Endometrium (tissue), 2 donors: ENCODE measurements around the gene TFCP2L1.
"Not testable (repeated sequence)": the region's sequence is repeated elsewhere in the genome, so short reads cannot be mapped to it uniquely, and the experiment has no call there.

Source experiments
- FAIRE-seq: peaks from 2 replicates; lab custom pipeline; 2012; peaks lifted over from hg19 to GRCh38; lab: Jason Lieb, UNC
- donor health status: control.
- donor health status: control.

Gene TFCP2L1

GRCh38 chr2:121284463-121285449 lies at the start of gene TFCP2L1:
Gene TFCP2L1 (minus strand): TSS chr2:121285202. CDS start chr2:121285109, 93 bp downstream.
- no peak for FAIRE-seq

- FAIRE-seq = no peak
Measured at GRCh38 chr2:121333834-121334558, 49.0 kb upstream of the TFCP2L1 start.

- no peak for FAIRE-seq
Measured at GRCh38 chr2:121333231-121333630, 48.2 kb upstream of the TFCP2L1 start.

- not testable (repeated sequence) for FAIRE-seq
Measured at GRCh38 chr2:121331324-121331723, 46.3 kb upstream of the TFCP2L1 start.

- FAIRE-seq = no peak
Measured at GRCh38 chr2:121330921-121331320, 45.9 kb upstream of the TFCP2L1 start.

GRCh38 chr2:121329786-121330185 lies 44.8 kb upstream of the TFCP2L1 start:
- no peak for FAIRE-seq

- FAIRE-seq = no peak
Measured at GRCh38 chr2:121326628-121327027, 41.6 kb upstream of the TFCP2L1 start.

- FAIRE-seq = no peak
Measured at GRCh38 chr2:121324601-121325000, 39.6 kb upstream of the TFCP2L1 start.

- no peak for FAIRE-seq
Measured at GRCh38 chr2:121321476-121321875, 36.5 kb upstream of the TFCP2L1 start.

DNA sequence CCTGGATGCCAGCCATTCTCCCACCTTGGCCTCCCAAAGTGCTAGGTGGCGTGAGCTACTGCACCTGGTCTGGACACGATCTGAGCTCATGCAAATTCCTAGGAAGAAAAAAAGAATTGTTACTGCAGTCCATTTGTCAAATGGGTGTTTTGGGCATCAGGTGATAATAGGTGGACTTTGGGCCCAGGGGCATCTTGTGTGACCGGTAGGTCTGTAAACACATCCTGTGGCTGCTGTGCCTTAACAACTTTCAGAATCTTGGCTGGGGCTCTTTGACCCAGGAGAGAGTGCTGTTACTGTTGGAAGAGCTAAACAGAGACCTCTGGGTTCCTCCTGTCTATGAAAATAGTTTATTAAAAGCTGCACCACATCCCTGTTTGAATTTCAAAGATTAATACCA lies 34.9 kb upstream of the TFCP2L1 start:
- FAIRE-seq = no peak

GRCh38 chr2:121316986-121317385 lies 32.0 kb upstream of the TFCP2L1 start:
- no peak for FAIRE-seq

- not testable (repeated sequence) for FAIRE-seq
Measured at GRCh38 chr2:121313701-121314100, 28.7 kb upstream of the TFCP2L1 start.

GRCh38 chr2:121309801-121310200 lies 24.8 kb upstream of the TFCP2L1 start:
- FAIRE-seq = no peak

DNA sequence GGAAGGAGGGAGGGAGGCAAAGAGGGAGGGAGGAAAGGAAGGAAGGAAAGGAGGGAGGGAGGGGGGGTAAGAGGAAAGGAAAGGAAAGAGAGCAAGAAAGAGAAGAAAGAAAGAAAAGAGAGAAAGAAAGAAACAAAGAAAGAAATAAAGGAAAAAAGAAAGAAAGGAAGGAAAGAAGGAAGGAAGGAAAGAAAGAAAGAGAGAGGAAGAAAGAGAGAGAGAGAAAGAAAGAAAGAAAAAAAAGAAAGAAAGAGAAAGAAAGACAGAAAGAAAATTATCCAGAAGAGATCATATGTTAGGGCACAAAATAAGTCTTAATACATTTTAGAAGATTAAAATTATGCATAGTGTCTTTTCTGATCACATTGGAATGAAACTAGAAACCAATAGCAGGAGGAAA lies 24.3 kb upstream of the TFCP2L1 start:
- FAIRE-seq = no peak

DNA sequence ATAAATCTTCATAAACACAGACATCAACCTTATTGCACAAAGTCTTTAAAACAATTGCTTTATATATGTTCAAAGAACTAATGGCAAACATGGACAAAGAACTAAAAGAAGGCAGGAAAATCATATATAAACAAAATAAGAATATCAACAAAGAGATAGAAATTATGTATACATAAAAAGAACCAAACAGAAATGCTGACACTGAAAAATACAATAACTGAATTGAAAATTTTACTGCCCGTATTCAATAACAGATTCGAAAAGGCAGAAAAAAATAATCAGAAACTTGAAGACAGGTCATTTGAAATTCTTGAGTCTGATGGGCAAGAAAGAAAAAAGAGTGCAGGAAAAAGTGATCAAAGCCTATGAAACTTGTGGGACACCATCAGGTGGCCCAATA lies 22.0 kb upstream of the TFCP2L1 start:
- no peak for FAIRE-seq

DNA sequence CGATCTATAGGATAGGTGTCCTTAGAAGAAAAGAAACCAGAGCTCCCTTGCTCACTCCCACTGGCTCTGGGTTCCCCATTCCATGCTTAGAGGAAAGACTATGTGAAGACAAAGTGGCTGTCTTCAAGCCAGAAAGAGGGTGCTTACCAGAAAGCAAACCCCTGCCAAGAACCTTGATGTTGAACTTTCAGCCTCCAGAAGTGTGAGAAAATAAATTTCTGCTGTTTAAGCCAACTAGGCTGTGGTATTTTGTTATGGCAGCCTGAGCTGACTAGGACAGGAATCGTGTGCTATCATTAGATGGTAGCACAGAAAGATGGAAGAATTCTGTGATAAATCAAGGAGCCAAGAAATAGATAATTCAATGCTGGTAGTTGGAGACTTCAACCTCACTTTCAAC lies 19.9 kb upstream of the TFCP2L1 start:
- FAIRE-seq = no peak

DNA sequence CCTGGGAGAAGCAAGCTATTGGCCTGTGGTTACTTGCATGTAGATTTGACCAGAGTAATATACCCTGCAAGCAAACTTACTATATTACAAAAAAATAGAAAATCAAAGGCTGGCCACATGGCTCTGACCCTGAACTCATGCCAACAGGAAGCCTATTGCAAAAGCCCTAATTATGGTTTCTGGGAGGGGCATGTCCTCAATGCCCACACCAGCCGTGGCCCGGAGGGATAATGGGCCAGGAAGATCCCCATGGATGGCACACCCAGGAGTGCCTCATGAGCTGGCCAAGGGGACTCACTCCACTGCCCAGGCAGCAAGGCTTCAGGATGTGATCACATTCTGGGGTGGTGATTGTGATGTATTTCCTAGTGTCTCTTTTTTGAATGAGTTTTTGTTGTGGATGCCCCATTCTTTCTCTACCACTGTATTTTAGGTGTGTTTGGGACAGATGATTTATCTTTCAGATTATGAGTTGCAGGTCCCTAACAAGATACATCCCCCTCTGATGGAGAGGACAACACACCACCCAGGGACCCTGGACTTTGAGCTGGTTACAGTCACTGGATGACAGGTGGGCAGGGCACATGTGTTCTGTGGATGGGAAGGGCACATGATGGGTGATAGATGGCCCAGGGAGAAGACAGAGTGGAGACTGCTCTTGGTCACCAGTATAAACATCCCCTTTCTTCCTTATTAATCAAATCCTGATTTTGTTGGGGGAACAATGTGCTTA lies 18.7 kb upstream of the TFCP2L1 start:
- no peak for FAIRE-seq

DNA sequence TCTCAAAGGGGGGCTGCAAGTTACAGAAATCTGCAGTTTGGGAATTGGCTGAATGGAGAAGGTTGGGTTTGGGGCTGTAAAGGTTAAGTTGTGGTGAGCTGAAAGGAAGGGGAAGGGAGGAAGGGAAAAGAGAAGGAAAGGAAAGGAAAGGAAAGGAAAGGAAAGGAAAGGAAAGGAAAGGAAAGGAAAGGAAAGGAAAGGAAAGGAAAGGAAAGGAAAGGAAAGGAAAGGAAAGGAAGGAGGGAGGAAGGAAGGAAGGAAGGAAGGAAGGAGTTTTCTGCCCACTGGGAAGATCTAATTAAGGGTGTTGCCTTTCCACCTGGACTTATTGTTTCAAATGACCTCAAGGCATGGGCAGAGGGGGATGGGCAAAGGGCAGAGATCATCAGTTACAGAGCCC lies 16.2 kb upstream of the TFCP2L1 start:
- not testable (repeated sequence) for FAIRE-seq

DNA sequence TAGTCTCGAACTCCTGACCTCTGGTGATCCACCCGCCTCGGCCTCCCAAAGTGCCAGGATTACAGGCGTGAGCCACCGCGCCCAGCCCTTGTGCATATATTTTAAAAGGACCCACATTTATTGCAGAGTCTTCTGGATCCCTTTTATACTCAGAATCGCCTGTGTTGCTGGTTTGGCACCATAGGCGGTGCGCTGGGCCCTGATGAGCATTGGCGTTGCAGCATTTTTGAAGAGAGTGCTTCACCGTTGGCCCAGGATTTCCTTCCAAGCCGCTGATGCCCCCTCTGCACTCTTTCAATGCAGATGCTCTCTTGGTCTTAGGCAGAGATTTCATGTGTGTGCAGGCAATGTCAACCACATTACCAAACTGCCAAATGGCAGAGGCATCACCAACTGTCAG lies 13.5 kb upstream of the TFCP2L1 start:
- FAIRE-seq = no peak

GRCh38 chr2:121297866-121298265 lies 12.9 kb upstream of the TFCP2L1 start:
- not testable (repeated sequence) for FAIRE-seq

DNA sequence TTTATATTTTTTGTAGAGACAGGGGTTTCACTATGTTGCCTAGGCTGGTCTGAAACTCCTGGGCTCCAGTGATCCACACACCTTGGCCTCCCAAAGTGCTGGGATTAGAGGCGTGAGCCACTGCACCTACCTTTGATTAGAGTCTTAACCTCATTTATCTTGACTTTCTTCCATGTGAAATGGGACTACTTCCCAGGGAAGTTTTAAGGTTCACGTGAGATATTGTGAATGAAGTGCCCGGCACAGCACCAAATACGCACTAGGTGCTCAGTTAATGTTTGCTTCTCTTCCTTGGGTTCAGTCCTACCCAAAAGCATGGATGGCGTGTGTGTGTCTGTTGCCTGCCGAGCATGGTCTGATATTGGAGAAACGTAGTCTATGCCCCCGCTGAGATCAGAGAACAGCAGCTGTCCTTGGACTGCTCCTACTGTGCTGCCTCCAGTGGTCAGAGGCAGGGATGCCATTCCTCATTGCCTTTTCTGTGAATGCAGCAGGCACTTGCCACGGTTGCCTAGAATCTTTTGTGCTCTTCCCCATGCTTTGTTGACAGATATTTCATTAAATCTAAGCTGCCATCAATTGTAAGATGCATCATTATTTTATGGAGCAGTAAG lies 12.3 kb upstream of the TFCP2L1 start:
- no peak for FAIRE-seq
